ENCODE measurements around the gene VPREB1.
"Not testable (repeated sequence)": the region's sequence is repeated elsewhere in the genome, so short reads cannot be mapped to it uniquely, and the experiment has no call there.

- TF ChIP-seq FOXP2 (optimal IDR thresholded peaks at IDR 0.05; ENCODE audit: control extremely low read depth, extremely low read length, insufficient read depth); EZH2 (IDR thresholded peaks at IDR 0.05): not testable (repeated sequence)
These were observed 48.9 kb downstream of the VPREB1 start for GRCh38 chr22:22293436-22293835.

All from SK-N-MC (cell line).